Immature natural killer cell (primary cell): Measurements from ENCODE around the gene KLHL11. TPM values are rescaled to one million over a fixed set of nuclear protein-coding genes. Genes with fewer than 3 reads are reported as not detected.
"Not testable (repeated sequence)": the region's sequence is repeated elsewhere in the genome, so short reads cannot be mapped to it uniquely, and the experiment has no call there.

Experiments
- DNase-seq, 3 donors: peaks; one replicate each; pipeline ENCODE4 v3.0.0; 2022; ENCODE audit warnings: mixed read lengths in 1 of 3
- H3K27ac Mint-ChIP-seq, 6 donors: one replicate each; pipeline ENCODE4 v1.8.0; 2020; ENCODE audit warnings: mixed read lengths in 6 of 6, mild to moderate bottlenecking in 5 of 6, inconsistent platforms in 4 of 6, moderate library complexity in 3 of 6
- H3K27me3 Mint-ChIP-seq, 3 donors: one replicate each; pipeline ENCODE4 v1.8.0; 2020 to 2021; ENCODE audit warnings: low read depth in 3 of 3, mild to moderate bottlenecking in 3 of 3, mixed read lengths in 3 of 3, moderate library complexity in 3 of 3, inconsistent platforms in 1 of 3
- H3K36me3 Mint-ChIP-seq, 3 donors: one replicate each; pipeline ENCODE4 v1.8.0; 2020; ENCODE audit warnings: mixed read lengths in 3 of 3, inconsistent platforms in 2 of 3, mild to moderate bottlenecking in 2 of 3
- H3K4me1 Mint-ChIP-seq, 2 donors: one replicate each; pipeline ENCODE4 v1.8.0; 2020; ENCODE audit warnings: inconsistent platforms in 2 of 2, mild to moderate bottlenecking in 2 of 2, mixed read lengths in 2 of 2, moderate library complexity in 1 of 2
- H3K4me3 Mint-ChIP-seq, 5 donors: one replicate each; pipeline ENCODE4 v1.8.0; 2020; ENCODE audit warnings: mild to moderate bottlenecking in 5 of 5, mixed read lengths in 5 of 5, inconsistent platforms in 3 of 5, moderate library complexity in 3 of 5
- H3K9me3 Mint-ChIP-seq, 6 donors: one replicate each; pipeline ENCODE4 v1.8.0; 2020; ENCODE audit warnings: mild to moderate bottlenecking in 6 of 6, mixed read lengths in 6 of 6, inconsistent platforms in 4 of 6, moderate library complexity in 3 of 6
- polyA plus RNA-seq, 3 donors: library from polyadenylated mRNA; unstranded; fragments of 300-500 nt; fragmentation: Illumina TruSeq; gene quantifications; one replicate each; pipeline ENCODE4 v1.2.3, GENCODE V29; 2021

The KLHL11 gene
- polyA plus RNA-seq, 3 donors from 2014 or later = 5.9 to 6.4 (median 5.9) TPM

GRCh38 chr17:41873559-41874292 lies 8.5 kb upstream of the KLHL11 start:
- Mint-ChIP-seq H3K4me3 (no peak overlapping the region), H3K27me3 (peaks cover 0 to 2% (median 0%) of the 10 kb centered on the region in 3 donors), H3K4me1 (no peaks in the 10 kb centered on the region), H3K27ac (no peak overlapping the region), H3K9me3 (no peaks in the 10 kb centered on the region), H3K36me3 (peaks cover 16 to 46% (median 20%) of the 10 kb centered on the region in 3 donors)
- no peak for DNase-seq

GRCh38 chr17:41871789-41872188 lies 6.6 kb upstream of the KLHL11 start:
- no peak for DNase-seq
- Mint-ChIP-seq H3K36me3 (peaks cover 8 to 39% (median 16%) of the 10 kb centered on the region in 3 donors), H3K4me1 (no peaks in the 10 kb centered on the region), H3K27ac (peak overlapping the region in 1 of 6 donors; percentile 29), H3K9me3 (no peaks in the 10 kb centered on the region), H3K27me3 (peaks cover 0 to 2% (median 0%) of the 10 kb centered on the region in 3 donors), H3K4me3 (no peak overlapping the region)

GRCh38 chr17:41870627-41871026 lies 5.4 kb upstream of the KLHL11 start:
- H3K36me3 Mint-ChIP-seq = peaks cover 7 to 36% (median 16%) of the 10 kb centered on the region in 3 donors
- no peaks in the 10 kb centered on the region for H3K9me3 Mint-ChIP-seq
- peak overlapping the region in 1 of 6 donors; percentile 21 for H3K27ac Mint-ChIP-seq
- DNase-seq = no peak
- no peak overlapping the region for H3K4me3 Mint-ChIP-seq
- peaks cover 0 to 2% (median under 1%) of the 10 kb centered on the region in 3 donors for H3K27me3 Mint-ChIP-seq
- H3K4me1 Mint-ChIP-seq = peaks cover under 1 to 1% of the 10 kb centered on the region in 2 donors

GRCh38 chr17:41870097-41870496 lies 4.9 kb upstream of the KLHL11 start:
- peaks cover 3 to 5% of the 10 kb centered on the region in 2 donors for H3K4me1 Mint-ChIP-seq
- H3K27me3 Mint-ChIP-seq = peaks cover 2 to 4% (median 2%) of the 10 kb centered on the region in 3 donors
- H3K9me3 Mint-ChIP-seq = no peaks in the 10 kb centered on the region
- H3K27ac Mint-ChIP-seq = peak overlapping the region in 1 of 6 donors; percentile 21
- peaks cover 7 to 36% (median 16%) of the 10 kb centered on the region in 3 donors for H3K36me3 Mint-ChIP-seq
- no peak for DNase-seq
- H3K4me3 Mint-ChIP-seq = no peak overlapping the region

- H3K27ac Mint-ChIP-seq = peak overlapping the region in 1 of 6 donors; percentile 36
- H3K27me3 Mint-ChIP-seq = peaks cover 2 to 6% (median 2%) of the 10 kb centered on the region in 3 donors
- no peak for DNase-seq
- peaks cover 7 to 36% (median 16%) of the 10 kb centered on the region in 3 donors for H3K36me3 Mint-ChIP-seq
- peaks cover 3 to 5% of the 10 kb centered on the region in 2 donors for H3K4me1 Mint-ChIP-seq
- no peaks in the 10 kb centered on the region for H3K9me3 Mint-ChIP-seq
- no peak overlapping the region for H3K4me3 Mint-ChIP-seq
Measured at GRCh38 chr17:41869426-41869825, 4.2 kb upstream of the KLHL11 start.

GRCh38 chr17:41868568-41868967 lies 3.3 kb upstream of the KLHL11 start:
- Mint-ChIP-seq H3K27ac (peak overlapping the region in 2 of 6 donors; percentile 46 to 71), H3K4me1 (peaks cover 3 to 5% of the 10 kb centered on the region in 2 donors), H3K27me3 (peaks cover 2 to 6% (median 2%) of the 10 kb centered on the region in 3 donors), H3K9me3 (no peaks in the 10 kb centered on the region), H3K4me3 (peak overlapping the region in 1 of 5 donors; percentile 2), H3K36me3 (peaks cover 7 to 36% (median 16%) of the 10 kb centered on the region in 3 donors)
- no peak for DNase-seq

- H3K4me3 Mint-ChIP-seq = no peak overlapping the region
- no peaks in the 10 kb centered on the region for H3K9me3 Mint-ChIP-seq
- peaks cover 0 to 23% (median 10%) of the 10 kb centered on the region in 3 donors for H3K36me3 Mint-ChIP-seq
- peak overlapping the region in 4 of 6 donors; percentile 84 to 91 (median 86) for H3K27ac Mint-ChIP-seq
- peaks cover under 1 to 6% (median 2%) of the 10 kb centered on the region in 3 donors for H3K27me3 Mint-ChIP-seq
- peaks cover 11 to 20% of the 10 kb centered on the region in 2 donors for H3K4me1 Mint-ChIP-seq
- DNase-seq = no peak
Measured at GRCh38 chr17:41865596-41865893, 322 bp upstream of the KLHL11 start.

GRCh38 chr17:41864498-41864835 lies 756 bp downstream of the KLHL11 start:
- H3K36me3 Mint-ChIP-seq = peaks cover 0 to 16% (median 9%) of the 10 kb centered on the region in 3 donors

GRCh38 chr17:41863074-41863848 lies 2.0 kb downstream of the KLHL11 start:
- no peak overlapping the region for H3K4me3 Mint-ChIP-seq
- H3K27ac Mint-ChIP-seq = no peak overlapping the region
- peaks cover 0 to 6% (median 2%) of the 10 kb centered on the region in 3 donors for H3K27me3 Mint-ChIP-seq
- DNase-seq = peak; percentile 20 to 37 (median 36)
- H3K36me3 Mint-ChIP-seq = peaks cover 0 to 7% (median 3%) of the 10 kb centered on the region in 3 donors
- H3K9me3 Mint-ChIP-seq = no peaks in the 10 kb centered on the region
- peaks cover 24 to 37% of the 10 kb centered on the region in 2 donors for H3K4me1 Mint-ChIP-seq

More at GRCh38 chr17:41864498-41864835, 756 bp downstream of the KLHL11 start:
- Mint-ChIP-seq H3K27ac (no peak overlapping the region), H3K27me3 (peaks cover 0 to 6% (median 2%) of the 10 kb centered on the region in 3 donors), H3K4me1 (peaks cover 18 to 30% of the 10 kb centered on the region in 2 donors), H3K9me3 (no peaks in the 10 kb centered on the region), H3K4me3 (no peak overlapping the region)
- peak in 2 of 3 donors; percentile 53 to 55 for DNase-seq

- peak overlapping the region in 2 of 6 donors; percentile 3 to 4 for H3K27ac Mint-ChIP-seq
- no peak overlapping the region for H3K4me3 Mint-ChIP-seq
- no peaks in the 10 kb centered on the region for H3K36me3 Mint-ChIP-seq
- peaks cover 32 to 45% of the 10 kb centered on the region in 2 donors for H3K4me1 Mint-ChIP-seq
- no peaks in the 10 kb centered on the region for H3K9me3 Mint-ChIP-seq
- peaks cover 0 to 7% (median 0%) of the 10 kb centered on the region in 3 donors for H3K27me3 Mint-ChIP-seq
- no peak for DNase-seq
Measured at GRCh38 chr17:41860254-41860931, 4.8 kb downstream of the KLHL11 start.

- not testable (repeated sequence) for H3K27me3 Mint-ChIP-seq, DNase-seq, H3K27ac Mint-ChIP-seq, H3K4me3 Mint-ChIP-seq, H3K9me3 Mint-ChIP-seq
- Mint-ChIP-seq H3K36me3 (peaks cover 0 to 11% (median 5%) of the 10 kb centered on the region in 3 donors), H3K4me1 (peaks cover 19 to 56% of the 10 kb centered on the region in 2 donors)
Measured at GRCh38 chr17:41851382-41851781, 13.8 kb downstream of the KLHL11 start.

- Mint-ChIP-seq H3K4me3 (no peak overlapping the region), H3K4me1 (peaks cover 17 to 53% of the 10 kb centered on the region in 2 donors), H3K27ac (no peak overlapping the region)
Measured at GRCh38 chr17:41849251-41849990, 15.8 kb downstream of the KLHL11 start.

GRCh38 chr17:41848788-41849187 lies 16.4 kb downstream of the KLHL11 start:
- H3K4me3 Mint-ChIP-seq = no peak overlapping the region
- no peaks in the 10 kb centered on the region for H3K27me3 Mint-ChIP-seq
- peaks cover 0 to 5% (median 3%) of the 10 kb centered on the region in 3 donors for H3K36me3 Mint-ChIP-seq
- peaks cover 17 to 48% of the 10 kb centered on the region in 2 donors for H3K4me1 Mint-ChIP-seq
- no peak overlapping the region for H3K27ac Mint-ChIP-seq
- H3K9me3 Mint-ChIP-seq = no peaks in the 10 kb centered on the region
- DNase-seq = no peak

More at GRCh38 chr17:41849251-41849990, 15.8 kb downstream of the KLHL11 start:
- Mint-ChIP-seq H3K27me3 (no peaks in the 10 kb centered on the region), H3K36me3 (peaks cover 0 to 8% (median 5%) of the 10 kb centered on the region in 3 donors), H3K9me3 (no peaks in the 10 kb centered on the region)
- no peak for DNase-seq
